Neural crest cell (in vitro differentiated cells): Measurements from ENCODE around the gene PPP1R27. TPM values are rescaled to one million over a fixed set of nuclear protein-coding genes. Genes with fewer than 3 reads are reported as not detected.

Source experiments
- DNase-seq: peaks from one replicate; pipeline ENCODE4 v3.0.0; 2021; ENCODE audit warnings: low read depth, mixed read lengths, low spot score
- H3K27ac Mint-ChIP-seq: one replicate; pipeline ENCODE4 v1.8.0; 2021; ENCODE audit warnings: mild to moderate bottlenecking, mixed read lengths; ENCODE audit not compliant: unreplicated experiment
- H3K27me3 Mint-ChIP-seq: 2 replicates; pipeline ENCODE4 v1.8.0; 2021; ENCODE audit warnings: low read depth, mild to moderate bottlenecking, mixed read lengths
- H3K36me3 Mint-ChIP-seq: 2 replicates; pipeline ENCODE4 v1.8.0; 2021; ENCODE audit warnings: low read depth, mild to moderate bottlenecking, mixed read lengths
- H3K4me1 Mint-ChIP-seq: 2 replicates; pipeline ENCODE4 v1.8.0; 2021; ENCODE audit warnings: mixed read lengths
- H3K4me3 Mint-ChIP-seq: one replicate; pipeline ENCODE4 v1.8.0; 2021; ENCODE audit warnings: mild to moderate bottlenecking, mixed read lengths
- H3K9me3 Mint-ChIP-seq: 2 replicates; pipeline ENCODE4 v1.8.0; 2021; ENCODE audit warnings: mixed read lengths
- total RNA-seq: library from RNA; stranded (reverse); gene quantifications from 2 replicates; pipeline ENCODE4 v1.2.1, GENCODE V29; 2021
- TF ChIP-seq, protein P1 (sequence below): fragments of 200-600 bp; sonication (generic); conservative IDR thresholded peaks from 2 replicates; pipeline ENCODE4 v1.5.0; 2021; ENCODE audit warnings: antibody characterized with exemption, mild to moderate bottlenecking

The PPP1R27 gene
- total RNA-seq, 1 donor from 2014 or later: not detected

DNA sequence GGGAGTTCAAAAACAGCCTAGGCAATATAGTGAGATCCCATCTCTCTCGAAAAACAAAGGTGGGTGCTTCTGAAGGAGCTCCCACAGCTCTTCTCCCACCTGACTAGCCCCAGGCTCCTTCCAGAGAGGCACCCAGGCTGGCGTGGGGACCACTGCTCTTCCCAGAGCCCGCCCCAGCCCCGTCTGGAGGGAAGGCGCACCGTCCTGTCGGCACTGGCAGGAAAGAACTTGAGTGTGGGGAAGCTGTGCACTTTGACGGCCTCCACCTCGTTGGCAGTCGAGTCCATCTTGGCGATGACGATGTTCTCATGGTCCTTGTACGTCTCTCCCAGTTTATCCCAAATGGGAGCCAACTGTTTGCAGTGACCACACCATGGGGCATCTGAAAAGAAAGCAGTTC is 10.5 kb upstream of the PPP1R27 start:
- Mint-ChIP-seq H3K27me3 (no peaks in the 10 kb centered on the region), H3K36me3 (no peaks in the 10 kb centered on the region), H3K9me3 (no peaks in the 10 kb centered on the region), H3K27ac (no peak overlapping the region), H3K4me1 (no peaks in the 10 kb centered on the region), H3K4me3 (no peak overlapping the region)
- no peak for DNase-seq
- TF ChIP-seq, protein P1, sequence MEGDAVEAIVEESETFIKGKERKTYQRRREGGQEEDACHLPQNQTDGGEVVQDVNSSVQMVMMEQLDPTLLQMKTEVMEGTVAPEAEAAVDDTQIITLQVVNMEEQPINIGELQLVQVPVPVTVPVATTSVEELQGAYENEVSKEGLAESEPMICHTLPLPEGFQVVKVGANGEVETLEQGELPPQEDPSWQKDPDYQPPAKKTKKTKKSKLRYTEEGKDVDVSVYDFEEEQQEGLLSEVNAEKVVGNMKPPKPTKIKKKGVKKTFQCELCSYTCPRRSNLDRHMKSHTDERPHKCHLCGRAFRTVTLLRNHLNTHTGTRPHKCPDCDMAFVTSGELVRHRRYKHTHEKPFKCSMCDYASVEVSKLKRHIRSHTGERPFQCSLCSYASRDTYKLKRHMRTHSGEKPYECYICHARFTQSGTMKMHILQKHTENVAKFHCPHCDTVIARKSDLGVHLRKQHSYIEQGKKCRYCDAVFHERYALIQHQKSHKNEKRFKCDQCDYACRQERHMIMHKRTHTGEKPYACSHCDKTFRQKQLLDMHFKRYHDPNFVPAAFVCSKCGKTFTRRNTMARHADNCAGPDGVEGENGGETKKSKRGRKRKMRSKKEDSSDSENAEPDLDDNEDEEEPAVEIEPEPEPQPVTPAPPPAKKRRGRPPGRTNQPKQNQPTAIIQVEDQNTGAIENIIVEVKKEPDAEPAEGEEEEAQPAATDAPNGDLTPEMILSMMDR: no peak

DNA sequence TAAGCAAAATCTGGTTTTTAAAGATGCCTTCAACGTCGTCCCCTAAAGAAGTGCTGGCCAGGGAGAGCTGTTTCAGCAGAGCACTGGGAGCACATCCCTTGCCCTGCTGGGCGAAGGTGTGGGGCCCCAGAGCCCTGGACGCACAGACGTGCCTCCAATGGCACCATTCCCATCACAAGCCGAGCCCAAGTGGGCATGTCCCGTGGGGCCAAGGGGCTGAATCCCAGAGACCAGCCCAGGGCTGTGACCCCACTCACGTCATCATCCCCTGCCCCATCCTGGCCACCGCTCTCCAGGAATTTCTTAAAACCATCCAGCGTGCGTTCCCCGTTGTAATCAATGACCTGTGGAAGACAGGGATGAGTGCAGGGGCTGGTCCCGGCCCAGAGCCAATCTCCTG is 10.0 kb upstream of the PPP1R27 start:
- Mint-ChIP-seq H3K27ac (no peak overlapping the region), H3K4me1 (no peaks in the 10 kb centered on the region), H3K9me3 (no peaks in the 10 kb centered on the region), H3K4me3 (no peak overlapping the region), H3K36me3 (no peaks in the 10 kb centered on the region), H3K27me3 (no peaks in the 10 kb centered on the region)
- no peak for DNase-seq
- TF ChIP-seq, protein P1: no peak

DNA sequence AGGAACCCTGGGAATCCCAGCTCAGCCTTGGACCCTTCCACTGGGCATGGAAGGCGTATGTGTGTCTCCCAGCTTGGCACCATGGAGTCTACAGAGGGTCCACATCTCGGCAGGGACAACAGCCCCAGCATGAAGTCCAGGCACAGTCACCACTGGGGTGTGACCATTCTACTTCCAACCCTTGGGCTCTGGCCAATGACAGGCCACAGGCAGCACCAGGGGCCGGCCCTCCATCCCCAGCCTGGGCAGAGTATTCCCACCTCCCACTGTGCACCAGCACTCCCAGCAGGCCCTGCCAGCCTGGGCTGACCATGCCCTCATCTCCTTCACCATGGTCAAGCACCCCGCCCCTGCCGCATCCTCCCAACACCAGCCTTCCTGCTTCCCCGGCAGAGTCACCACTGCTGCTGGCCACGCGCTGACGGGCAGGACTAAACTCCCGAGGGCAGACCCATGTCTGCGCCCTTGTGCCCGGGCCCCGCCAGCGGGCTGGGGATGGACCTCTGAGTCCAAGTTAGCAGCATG is 9.5 kb upstream of the PPP1R27 start:
- TF ChIP-seq, protein P1: no peak
- Mint-ChIP-seq H3K9me3 (no peaks in the 10 kb centered on the region), H3K36me3 (no peaks in the 10 kb centered on the region), H3K4me1 (no peaks in the 10 kb centered on the region), H3K27me3 (no peaks in the 10 kb centered on the region), H3K27ac (no peak overlapping the region), H3K4me3 (no peak overlapping the region)
- DNase-seq: no peak

DNA sequence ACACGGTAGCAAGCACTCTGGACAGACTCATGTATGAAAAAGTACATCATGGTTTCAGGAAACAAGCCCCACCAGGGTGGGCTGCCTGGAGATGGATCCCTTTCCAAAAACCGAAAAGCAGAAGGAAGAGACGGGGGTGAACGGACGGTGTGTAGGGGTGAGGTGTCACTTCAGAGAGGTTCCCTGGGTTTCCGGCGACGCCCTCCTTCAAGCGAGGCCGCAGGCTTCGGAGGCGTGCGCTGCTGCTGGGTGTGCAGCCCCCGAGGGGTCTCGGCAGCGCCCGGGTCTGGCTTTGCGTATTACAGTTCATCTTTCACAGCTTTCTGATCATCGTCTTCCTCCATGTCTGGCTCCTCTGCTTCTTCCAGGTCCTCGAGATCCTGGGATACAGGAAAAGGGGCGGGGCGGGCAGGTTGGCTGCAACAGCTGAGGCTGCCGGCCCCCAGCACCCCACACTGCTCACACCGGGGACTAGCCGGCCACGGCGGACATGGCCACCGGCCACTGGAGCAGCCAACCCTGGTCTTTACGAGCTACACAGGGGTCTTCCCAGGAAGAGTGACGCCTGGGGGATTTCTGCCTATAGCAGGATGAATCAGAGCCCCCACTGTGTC is 9.0 kb upstream of the PPP1R27 start:
- TF ChIP-seq, protein P1: no peak
- Mint-ChIP-seq H3K27ac (no peak overlapping the region), H3K9me3 (no peaks in the 10 kb centered on the region), H3K36me3 (no peaks in the 10 kb centered on the region), H3K4me1 (no peaks in the 10 kb centered on the region), H3K27me3 (no peaks in the 10 kb centered on the region), H3K4me3 (no peak overlapping the region)
- DNase-seq: no peak

DNA sequence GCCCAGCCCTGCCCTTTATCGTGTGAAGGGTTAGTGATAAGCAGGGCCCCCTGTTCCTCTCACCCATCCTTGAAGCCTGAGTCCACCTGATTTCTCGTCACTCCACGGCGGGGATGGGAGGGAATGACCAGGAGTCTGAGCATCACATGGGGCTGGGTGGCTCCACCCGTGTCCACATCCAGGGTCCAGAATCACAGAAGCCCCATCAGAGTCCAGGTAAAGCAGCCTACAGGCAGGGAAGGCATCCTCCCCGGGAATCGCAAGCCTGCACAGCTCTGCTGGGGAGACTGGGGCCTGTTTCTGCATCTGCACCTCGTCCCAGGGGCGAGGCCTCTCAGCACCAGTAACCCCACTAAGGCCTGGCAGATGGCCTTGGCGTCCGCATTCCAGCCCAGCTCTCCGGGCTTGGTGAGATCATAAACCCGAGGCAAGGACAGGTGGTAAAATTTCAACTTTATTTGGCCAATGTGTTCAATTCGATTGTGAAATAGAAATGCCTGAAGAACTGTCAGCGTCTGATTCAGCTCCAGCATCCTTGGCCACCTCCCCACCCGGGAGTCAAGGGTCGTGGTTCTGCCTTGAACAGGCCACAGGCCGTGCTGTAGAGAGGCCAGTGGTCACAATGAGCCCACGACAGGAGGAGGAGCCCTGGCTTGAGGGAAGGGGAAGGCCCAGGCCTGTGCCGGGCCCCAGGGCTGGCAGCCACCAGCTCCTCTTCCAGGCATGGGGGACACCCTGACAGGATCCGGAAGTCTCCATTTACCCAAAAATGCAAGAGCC is 8.1 kb upstream of the PPP1R27 start:
- no peaks in the 10 kb centered on the region for H3K9me3 Mint-ChIP-seq
- TF ChIP-seq, protein P1: no peak
- no peak for DNase-seq
- no peaks in the 10 kb centered on the region for H3K27me3 Mint-ChIP-seq
- H3K36me3 Mint-ChIP-seq: no peaks in the 10 kb centered on the region
- H3K4me3 Mint-ChIP-seq: no peak overlapping the region
- no peaks in the 10 kb centered on the region for H3K4me1 Mint-ChIP-seq
- H3K27ac Mint-ChIP-seq: no peak overlapping the region
